A673 (cell line): ENCODE measurements around the gene INTS13.

Source experiments
- CTCF ChIP-seq: fragments of 300-800, 200-600 bp; sonication (generic); conservative IDR thresholded peaks from 2 replicates; pipeline ENCODE4 v1.5.1; 2017; ENCODE audit warnings: low read depth, mild to moderate bottlenecking, antibody characterized with exemption, low read length, moderate library complexity, mixed read lengths
- EZH2 ChIP-seq: fragments of 200-600 bp; sonication (generic); IDR thresholded peaks from 2 replicates; pipeline ENCODE4 v1.6.1; 2017; ENCODE audit warnings: borderline replicate concordance, low read depth, mild to moderate bottlenecking, mixed read lengths, antibody characterized with exemption, low read length; ENCODE audit not compliant: poor library complexity, severe bottlenecking

- no peak for TF ChIP-seq CTCF
- TF ChIP-seq EZH2, result no peak
These were observed 65.8 kb downstream of the INTS13 start for GRCh38 chr12:26871985-26872384.
